GM19397 (cell line): ENCODE measurements around the gene LY6G5C.

Source experiments
- ATAC-seq: cut with Tn5 transposase; IDR thresholded peaks from one replicate; pipeline ENCODE4 v1.9.1; 2021; ENCODE audit warnings: mild to moderate bottlenecking, moderate library complexity; ENCODE audit not compliant: unreplicated experiment

LY6G5C gene

DNA sequence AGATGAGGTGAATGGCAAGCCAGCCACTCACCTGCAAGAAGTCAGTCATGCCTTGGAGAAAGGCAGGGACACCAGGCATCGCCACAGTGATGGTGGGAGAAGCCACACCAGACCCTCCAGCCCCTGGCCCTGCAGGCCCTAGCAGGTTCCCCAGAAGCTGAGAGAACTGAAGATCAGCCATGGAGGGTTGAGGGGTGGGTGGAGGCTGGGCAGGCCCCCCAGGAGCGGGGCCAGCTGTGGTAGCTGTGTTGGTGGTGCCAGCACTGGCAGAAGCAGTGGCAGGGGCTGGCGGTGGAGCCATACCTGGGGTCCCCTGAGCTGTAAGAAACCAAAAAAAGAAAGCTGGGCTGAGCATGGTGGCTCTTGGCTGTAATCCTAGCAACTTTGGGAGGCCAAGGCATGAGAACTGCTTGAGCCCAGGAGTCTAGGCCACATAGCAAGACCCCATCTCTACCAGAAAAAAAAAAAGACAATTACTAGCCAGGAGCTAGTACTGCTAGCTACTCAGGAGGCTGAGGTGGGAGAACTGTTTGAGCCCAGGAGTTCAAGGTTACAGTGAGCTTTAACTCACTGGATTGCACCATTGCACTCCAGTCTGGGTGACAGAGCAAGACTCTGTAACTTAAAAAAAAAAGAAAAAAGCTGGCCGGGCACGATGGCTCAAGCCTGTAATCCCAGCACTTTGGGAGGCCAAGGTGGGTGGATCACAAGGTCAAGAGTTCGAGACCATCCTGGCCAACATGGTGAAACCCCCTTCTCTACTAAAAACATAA is 37.9 kb downstream of the LY6G5C start:
- ATAC-seq, result no peak

DNA sequence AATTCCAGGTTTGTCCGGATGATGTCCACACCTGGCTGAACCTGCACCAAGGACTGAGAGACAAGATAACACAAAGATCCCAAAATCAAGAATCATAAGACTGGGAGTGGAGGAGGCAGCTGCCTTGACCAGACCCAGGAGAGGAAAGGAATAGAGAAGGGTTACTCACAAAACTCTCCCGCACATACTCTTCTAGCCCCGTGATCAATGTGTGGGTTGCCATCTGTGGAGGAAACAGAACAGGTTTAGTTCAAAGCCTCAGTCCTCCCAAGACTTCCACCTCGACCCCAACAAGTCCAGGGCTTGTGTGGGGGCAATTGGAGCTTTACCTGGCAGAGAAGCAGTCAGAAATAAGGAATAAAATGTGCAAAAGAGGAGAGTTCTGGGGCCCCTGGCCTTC is 39.5 kb downstream of the LY6G5C start:
- no peak for ATAC-seq

DNA sequence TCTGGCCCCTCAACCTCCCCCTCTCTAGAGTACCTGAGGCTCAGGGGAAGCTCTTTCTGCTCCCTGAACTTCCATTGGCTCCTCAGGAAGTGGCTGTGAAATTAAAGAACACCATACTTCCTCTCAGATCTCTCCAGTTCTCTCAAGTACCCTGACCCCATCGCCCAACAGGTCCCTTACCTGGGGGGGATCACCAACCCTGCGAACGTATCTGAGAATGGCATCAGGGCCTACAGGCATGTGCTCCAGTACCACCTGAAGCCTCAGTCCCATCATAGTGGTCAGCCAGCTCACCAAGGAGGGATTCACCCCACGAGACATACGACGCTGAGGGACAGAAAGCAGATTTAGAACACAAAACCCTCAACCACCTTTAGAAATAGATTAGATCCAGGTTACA is 40.3 kb downstream of the LY6G5C start:
- ATAC-seq, result no peak

DNA sequence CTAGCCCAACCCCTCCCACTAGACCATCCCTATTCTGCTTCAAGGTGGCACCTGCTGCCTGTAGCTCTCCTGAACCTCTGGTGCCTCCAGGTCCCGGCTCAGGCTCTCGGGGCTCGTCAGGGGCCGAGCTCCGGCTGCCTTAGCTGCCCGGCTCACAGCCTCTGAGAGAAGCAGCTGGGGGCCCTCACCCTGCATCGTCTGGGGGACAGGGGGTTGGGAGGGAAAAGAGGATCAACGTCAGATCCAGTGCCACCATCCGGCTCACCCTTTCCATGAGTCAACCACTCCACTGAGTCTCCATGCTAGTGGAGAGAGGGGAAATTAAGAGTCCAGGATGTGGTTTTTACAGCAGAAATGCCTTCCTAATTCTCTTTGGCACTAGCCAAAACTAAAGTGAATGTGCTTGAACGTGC is 41.4 kb downstream of the LY6G5C start:
- no peak for ATAC-seq

DNA sequence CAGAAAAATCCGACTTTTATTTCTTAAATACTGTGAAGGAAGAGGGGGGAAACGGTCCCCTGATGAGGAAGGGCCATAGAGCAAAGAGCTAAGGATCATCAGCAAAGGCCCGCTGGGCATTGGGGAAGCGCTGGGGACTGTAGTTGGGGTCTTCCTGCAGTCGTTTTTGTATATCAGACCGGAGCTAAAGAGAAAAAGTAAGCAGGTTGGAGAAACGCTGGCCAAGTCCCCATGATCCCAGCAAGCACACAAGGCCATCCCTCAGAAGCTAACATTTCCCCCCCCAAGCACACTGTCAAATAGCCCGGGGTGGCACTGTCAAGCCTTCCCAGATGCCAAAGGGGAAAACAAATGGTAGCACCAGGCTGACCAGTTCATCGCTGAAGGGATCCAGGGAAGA is 41.8 kb downstream of the LY6G5C start:
- ATAC-seq, result no peak

DNA sequence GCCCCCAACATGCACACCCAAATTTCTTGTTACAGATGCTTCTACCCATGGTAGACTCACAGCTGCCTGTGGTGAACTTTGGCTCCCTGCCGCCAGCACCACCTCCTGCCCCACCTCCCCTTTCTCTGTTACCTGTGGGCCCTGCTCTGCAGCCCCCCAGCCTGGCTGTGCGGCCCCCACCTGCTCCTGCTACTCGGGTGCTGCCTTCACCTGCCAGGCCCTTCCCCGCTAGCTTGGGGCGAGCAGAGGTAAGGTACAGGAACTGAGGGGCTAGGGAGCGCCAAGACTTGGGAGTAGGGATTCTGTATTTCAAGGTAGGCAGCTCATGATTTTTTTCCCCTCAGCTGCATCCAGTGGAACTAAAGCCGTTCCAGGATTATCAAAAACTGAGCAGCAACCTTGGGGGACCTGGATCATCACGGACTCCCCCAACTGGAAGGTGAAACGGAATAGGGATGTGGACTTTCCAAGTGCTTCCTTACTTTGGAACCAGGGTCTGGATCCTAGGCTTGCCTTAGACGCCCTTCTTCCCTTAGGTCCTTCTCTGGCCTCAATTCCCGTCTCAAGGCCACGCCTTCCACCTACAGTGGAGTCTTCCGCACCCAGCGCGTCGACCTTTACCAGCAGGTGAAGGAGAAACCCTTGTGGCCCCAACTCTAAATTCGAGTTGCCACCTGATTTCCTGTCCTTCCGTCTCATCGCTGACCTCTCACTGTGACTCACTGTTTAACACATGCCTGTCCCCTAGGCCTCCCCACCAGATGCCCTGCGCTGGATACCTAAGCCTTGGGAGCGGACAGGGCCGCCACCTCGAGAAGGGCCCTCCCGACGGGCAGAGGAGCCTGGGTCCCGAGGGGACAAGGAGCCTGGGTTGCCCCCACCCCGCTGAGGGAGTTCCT is 43.9 kb downstream of the LY6G5C start:
- ATAC-seq, result no peak

DNA sequence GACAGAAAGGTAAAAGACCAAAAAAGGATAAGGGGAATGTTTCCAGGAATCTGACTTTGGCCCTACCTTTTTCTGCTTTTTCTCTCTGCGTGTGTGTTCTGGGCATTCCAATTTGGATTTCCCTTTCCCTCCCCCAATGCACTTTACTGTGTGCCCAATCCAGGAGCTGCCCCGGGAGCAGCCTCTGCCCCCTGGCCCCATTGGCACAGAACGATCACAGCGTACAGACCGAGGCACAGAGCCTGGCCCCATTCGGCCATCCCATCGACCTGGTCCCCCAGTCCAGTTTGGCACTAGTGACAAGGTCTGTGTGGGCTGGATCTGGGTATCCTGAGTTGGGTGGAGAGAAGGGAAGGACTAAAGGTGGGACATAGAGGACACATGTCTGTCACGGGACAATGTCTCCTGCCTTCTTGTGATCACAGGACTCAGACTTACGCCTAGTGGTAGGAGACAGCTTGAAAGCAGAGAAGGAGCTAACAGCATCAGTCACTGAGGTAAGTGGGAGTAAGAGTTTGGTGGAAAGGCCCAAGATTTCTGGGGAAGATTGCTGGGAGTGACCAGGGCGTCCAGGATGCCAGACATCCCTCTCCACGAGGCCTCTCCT is 45.8 kb downstream of the LY6G5C start:
- no peak for ATAC-seq

DNA sequence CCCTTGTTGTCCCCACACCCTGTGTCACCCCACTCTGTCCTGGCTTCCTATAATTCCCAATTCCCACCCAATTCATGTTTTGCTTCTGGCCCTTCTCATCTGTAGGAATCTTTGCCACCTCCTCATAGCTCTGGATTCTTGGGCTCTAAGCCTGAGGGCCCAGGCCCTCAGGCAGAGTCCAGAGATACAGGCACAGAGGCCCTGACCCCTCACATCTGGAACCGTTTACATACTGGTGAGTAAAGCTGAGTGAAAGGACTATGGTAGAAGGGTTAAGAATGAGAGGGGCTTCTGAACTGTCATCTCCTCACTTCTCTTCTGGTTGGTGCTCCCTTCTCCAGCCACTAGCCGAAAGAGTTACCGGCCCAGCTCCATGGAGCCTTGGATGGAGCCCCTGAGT is 46.7 kb downstream of the LY6G5C start:
- no peak for ATAC-seq

DNA sequence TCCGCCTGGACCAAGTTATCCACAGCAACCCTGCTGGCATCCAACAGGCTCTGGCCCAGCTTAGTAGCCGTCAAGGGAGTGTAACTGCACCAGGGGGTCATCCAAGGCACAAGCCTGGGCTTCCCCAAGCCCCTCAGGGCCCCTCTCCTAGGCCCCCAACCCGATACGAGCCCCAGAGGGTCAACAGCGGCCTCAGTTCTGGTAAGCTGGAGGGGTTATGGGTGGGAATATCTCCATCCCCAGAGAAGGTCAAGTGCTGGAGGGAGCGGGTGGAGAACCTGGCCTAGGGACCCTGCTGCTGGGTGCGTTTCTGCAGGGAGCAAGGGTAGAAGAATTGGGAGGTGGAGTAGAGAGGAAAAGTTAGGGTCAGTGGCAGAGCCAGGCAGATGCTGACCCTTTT is 47.4 kb downstream of the LY6G5C start:
- no peak for ATAC-seq

DNA sequence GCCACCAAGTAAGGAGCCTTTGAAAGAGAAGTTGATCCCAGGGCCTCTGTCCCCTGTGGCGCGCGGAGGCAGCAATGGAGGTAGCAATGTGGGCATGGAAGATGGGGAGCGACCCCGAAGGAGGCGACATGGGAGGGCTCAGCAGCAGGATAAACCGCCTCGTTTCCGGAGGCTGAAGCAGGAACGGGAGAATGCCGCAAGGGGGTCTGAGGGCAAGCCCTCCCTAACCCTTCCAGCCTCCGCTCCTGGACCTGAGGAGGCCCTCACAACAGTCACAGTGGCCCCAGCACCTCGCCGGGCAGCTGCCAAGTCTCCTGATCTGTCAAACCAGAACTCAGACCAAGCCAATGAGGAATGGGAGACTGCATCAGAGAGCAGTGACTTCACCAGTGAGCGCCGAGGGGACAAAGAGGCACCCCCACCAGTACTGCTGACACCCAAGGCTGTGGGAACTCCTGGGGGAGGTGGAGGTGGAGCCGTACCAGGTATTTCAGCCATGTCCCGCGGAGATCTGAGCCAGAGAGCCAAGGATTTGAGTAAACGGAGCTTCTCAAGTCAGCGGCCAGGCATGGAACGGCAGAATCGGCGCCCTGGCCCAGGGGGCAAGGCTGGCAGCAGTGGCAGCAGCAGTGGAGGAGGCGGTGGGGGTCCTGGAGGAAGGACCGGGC is 48.5 kb downstream of the LY6G5C start:
- no peak for ATAC-seq

DNA sequence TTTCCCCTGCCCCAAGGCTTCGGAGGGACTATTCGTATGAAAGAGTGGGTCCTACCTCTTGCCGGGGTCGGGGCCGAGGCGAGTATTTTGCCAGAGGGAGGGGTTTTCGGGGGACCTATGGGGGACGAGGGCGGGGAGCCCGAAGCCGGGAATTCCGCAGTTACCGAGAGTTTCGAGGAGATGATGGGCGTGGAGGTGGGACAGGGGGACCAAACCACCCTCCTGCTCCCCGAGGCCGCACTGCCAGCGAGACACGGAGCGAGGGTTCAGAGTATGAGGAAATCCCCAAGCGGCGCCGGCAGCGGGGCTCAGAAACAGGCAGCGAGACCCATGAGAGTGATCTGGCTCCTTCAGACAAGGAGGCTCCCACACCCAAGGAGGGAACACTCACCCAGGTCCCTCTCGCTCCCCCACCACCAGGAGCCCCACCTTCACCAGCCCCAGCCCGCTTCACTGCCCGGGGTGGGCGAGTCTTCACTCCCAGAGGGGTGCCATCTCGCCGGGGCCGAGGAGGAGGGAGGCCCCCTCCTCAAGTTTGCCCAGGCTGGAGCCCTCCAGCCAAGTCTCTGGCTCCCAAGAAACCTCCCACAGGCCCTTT is 49.1 kb downstream of the LY6G5C start:
- no peak for ATAC-seq

DNA sequence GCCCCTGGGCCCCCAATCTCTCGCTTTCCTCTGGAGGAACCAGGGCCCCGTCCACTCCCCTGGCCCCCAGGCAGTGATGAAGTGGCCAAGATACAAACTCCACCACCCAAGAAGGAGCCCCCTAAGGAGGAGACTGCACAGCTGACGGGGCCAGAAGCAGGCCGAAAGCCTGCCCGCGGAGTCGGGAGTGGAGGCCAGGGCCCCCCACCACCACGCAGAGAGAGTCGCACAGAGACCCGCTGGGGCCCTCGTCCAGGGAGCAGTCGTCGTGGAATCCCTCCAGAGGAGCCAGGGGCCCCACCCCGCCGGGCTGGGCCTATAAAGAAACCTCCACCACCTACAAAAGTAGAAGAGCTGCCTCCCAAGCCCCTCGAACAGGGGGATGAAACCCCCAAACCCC is 49.7 kb downstream of the LY6G5C start:
- ATAC-seq, result no peak

DNA sequence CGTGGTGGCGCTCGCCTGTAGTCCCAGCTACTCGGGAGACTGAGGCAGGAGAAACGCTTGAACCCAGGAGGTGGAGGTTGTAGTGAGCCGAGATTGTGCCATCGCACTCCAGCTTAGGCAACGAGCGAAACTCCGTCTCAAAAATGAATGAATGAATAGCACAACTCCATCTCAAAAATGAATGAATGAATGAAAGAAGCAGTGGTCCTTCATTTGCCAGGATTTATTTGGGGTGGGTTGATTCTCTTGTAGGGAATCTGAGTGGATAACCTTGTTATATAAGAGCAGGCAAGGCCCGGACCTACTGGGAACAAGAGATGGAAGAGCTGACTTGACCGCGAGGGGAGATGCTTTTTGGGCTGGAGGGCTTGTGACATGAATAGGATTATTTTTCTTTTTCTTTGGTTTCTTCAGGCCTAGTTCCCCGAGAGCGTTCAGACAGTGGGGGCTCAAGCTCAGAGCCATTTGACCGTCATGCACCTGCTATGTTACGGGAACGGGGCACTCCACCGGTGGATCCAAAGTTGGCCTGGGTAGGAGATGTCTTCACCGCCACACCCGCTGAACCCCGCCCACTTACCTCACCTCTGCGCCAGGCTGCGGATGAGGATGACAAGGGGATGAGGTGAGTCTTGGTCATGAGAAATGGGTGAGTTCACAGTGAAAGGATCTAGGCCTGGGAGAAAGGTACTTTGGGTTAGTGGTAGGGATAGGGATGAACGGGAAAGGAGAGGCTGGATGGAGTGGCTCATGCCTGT is 50.5 kb downstream of the LY6G5C start:
- no peak for ATAC-seq

DNA sequence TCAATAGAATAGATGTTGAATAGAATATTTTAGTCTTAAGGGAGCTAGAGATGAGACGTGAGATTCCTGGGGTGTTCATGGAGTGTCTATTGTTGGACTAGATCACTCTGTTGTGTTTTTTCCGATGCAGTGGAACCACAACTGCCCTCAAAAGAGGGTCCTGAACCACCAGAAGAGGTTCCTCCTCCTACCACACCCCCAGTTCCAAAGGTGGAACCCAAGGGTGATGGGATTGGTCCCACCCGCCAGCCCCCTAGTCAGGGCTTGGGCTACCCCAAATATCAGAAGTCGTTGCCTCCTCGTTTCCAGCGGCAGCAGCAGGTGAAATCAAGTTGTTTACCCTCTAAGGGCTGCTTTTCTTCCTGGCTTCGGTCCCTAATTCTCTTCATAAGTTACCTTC is 51.9 kb downstream of the LY6G5C start:
- no peak for ATAC-seq

DNA sequence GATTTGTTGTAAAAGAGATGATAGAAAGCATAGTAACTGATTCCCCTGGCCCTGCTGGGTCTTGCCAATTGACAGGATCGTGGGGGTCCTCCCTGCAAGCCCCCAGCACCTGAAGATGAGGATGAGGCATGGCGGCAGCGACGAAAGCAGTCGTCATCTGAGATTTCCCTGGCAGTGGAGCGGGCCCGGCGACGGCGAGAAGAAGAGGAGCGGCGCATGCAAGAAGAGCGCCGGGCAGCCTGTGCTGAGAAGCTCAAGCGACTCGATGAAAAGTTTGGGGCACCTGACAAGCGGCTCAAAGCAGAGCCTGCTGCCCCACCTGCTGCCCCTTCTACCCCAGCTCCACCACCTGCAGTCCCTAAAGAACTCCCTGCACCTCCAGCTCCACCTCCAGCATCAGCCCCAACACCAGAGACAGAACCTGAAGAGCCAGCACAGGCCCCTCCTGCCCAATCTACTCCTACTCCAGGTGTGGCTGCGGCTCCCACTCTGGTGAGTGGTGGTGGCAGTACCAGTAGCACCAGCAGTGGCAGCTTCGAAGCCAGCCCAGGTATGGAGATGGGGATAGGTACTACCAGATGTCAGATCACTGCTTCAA is 53.1 kb downstream of the LY6G5C start:
- ATAC-seq, result no peak

DNA sequence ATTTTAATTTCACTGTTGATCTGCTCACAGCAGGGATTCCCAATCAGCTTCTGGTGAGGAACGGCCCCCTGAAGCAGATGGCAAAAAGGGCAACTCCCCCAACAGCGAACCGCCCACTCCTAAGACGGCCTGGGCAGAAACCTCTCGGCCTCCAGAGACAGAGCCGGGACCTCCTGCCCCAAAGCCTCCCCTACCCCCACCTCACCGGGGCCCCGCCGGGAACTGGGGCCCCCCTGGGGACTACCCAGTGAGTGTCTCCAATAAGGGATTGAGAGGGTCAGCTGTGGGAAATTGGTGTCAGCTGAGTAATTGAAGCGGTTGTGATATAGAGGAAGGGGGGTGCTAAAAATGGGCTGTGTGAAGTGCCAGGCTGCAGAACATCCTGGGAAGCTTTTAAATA is 53.9 kb downstream of the LY6G5C start:
- ATAC-seq, result no peak
